ENCODE measurements around the gene TLR1.
"Not testable (repeated sequence)": the region's sequence is repeated elsewhere in the genome, so short reads cannot be mapped to it uniquely, and the experiment has no call there.

The TLR1 gene

DNA sequence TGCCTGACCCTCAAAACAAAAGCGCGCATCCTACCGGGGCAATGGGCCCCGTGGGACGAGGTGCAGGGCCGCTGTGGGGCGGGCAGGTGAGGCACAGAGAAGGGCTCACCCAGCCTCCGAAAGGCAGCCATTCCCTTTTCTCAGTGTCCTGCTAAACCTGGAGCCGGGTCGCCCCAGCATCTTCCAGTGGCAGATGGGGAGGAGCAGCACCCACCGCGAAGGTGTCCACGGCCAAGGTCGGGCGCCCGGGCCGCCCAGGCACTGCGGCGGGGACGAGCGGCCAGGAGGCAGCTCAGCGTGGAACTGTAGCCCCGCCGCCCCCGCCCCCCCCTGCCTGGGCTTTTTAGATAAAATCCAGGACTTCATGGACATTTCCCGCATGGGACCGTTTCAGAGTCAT lies 19.2 kb upstream of the TLR1 start:
- H3K27ac ChIP-seq (ENCODE audit: low read depth, low read length), result no peak overlapping the region
- no peak overlapping the region for H2AFZ ChIP-seq (ENCODE audit: low read length, unreplicated experiment)
- H3K36me3 ChIP-seq (ENCODE audit: insufficient read depth, low read length), result no peaks in the 10 kb centered on the region
- no peaks in the 10 kb centered on the region for H3K27me3 ChIP-seq (ENCODE audit: insufficient read depth, low read length)
- H3K4me3 ChIP-seq (ENCODE audit: low read depth, low read length), result no peak overlapping the region
- H3K4me1 ChIP-seq (ENCODE audit: control insufficient read depth, insufficient read depth, low read length, unreplicated experiment), result no peaks in the 10 kb centered on the region
- H3K79me2 ChIP-seq (ENCODE audit: control insufficient read depth, insufficient read depth, low read length, unreplicated experiment), result no peaks in the 10 kb centered on the region

DNA sequence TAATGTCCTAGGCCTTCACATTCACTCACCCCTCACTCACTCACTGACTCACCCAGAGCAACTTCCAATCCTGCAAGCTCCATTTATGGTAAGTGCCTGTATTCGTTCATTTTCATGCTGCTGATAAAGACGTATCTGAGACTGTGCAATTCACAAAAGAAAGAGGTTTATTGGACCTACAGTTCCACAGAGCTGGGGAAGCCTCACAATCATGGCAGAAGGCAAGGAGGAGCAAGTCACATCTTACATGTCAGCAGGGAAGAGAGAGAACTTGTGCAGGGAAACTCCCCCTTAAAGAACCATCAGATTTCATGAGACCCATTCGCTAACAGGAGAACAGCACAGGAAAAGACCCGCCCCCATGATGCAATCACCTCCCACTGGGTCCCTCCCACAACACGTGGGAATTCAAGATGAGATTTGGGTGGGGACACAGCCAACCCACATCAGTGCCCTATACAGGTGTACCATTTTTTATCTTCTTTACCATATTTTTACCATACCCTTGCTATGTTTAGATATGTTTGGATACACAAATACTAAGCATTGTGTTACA lies 18.2 kb upstream of the TLR1 start:
- Histone ChIP-seq H3K79me2 (ENCODE audit: control insufficient read depth, insufficient read depth, low read length, unreplicated experiment) (no peaks in the 10 kb centered on the region), H3K4me3 (ENCODE audit: low read depth, low read length) (no peak overlapping the region), H3K36me3 (ENCODE audit: insufficient read depth, low read length) (no peaks in the 10 kb centered on the region), H2AFZ (ENCODE audit: low read length, unreplicated experiment) (no peak overlapping the region), H3K4me1 (ENCODE audit: control insufficient read depth, insufficient read depth, low read length, unreplicated experiment) (no peaks in the 10 kb centered on the region), H3K27me3 (ENCODE audit: insufficient read depth, low read length) (no peaks in the 10 kb centered on the region), H3K27ac (ENCODE audit: low read depth, low read length) (no peak overlapping the region)

DNA sequence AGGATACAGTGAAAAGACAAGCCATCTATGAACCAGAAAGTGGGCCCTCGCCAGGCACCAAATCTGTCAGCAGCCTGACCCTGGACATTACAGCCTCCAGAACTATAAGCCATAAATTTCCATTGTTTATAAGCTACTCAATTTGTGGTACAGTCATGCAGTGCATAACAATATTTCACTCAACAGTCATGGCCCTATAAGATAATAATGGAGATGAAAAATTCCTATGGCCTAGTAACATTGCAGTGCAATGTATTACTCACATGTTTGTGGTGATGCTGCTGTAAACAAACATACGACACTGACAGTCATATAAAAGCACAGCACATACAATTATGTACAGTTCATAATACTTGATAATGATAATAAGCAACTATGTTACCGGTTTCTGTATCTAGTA lies 17.1 kb upstream of the TLR1 start:
- no peak overlapping the region for H2AFZ ChIP-seq (ENCODE audit: low read length, unreplicated experiment)
- no peak overlapping the region for H3K27ac ChIP-seq (ENCODE audit: low read depth, low read length)
- no peaks in the 10 kb centered on the region for H3K27me3 ChIP-seq (ENCODE audit: insufficient read depth, low read length)
- H3K4me3 ChIP-seq (ENCODE audit: low read depth, low read length), result no peak overlapping the region
- no peaks in the 10 kb centered on the region for H3K4me1 ChIP-seq (ENCODE audit: control insufficient read depth, insufficient read depth, low read length, unreplicated experiment)
- no peaks in the 10 kb centered on the region for H3K36me3 ChIP-seq (ENCODE audit: insufficient read depth, low read length)
- H3K79me2 ChIP-seq (ENCODE audit: control insufficient read depth, insufficient read depth, low read length, unreplicated experiment), result no peaks in the 10 kb centered on the region

DNA sequence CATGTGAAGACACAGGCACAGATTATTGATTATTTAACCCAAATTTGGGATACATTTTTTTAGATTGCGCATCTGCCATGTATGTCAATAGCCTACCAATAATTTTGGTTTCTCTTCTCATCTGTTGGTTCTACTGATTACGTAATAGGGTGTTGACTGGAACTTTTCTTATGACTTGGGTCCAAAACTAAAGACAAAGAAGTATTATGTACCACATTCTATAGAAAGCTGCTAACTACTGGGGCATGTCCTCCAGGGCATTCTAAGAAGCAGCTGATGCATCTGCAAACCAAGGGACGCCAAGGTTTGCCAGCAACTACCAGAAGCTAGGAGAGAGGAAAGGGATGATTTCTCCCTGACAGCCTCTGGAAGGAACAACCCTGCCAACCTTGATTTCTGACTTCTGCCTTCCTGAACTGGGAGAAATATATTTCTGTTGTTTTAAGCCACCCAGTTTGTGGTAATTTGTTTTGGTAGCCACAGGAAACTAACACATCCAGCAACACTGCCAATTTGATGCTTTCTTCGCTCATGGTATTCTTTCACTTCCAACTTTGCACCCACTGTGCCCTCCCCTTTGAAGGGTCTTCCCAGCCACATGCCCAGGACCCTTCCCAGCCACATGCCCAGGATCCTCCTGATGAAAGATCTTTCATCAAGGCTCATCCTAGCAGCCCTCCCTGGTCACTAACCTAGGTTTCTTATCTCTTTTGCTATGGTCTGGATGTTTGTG lies 15.9 kb upstream of the TLR1 start:
- H3K79me2 ChIP-seq (ENCODE audit: control insufficient read depth, insufficient read depth, low read length, unreplicated experiment), result no peaks in the 10 kb centered on the region
- no peaks in the 10 kb centered on the region for H3K27me3 ChIP-seq (ENCODE audit: insufficient read depth, low read length)
- no peak overlapping the region for H3K27ac ChIP-seq (ENCODE audit: low read depth, low read length)
- no peak overlapping the region for H2AFZ ChIP-seq (ENCODE audit: low read length, unreplicated experiment)
- no peaks in the 10 kb centered on the region for H3K4me1 ChIP-seq (ENCODE audit: control insufficient read depth, insufficient read depth, low read length, unreplicated experiment)
- H3K4me3 ChIP-seq (ENCODE audit: low read depth, low read length), result no peak overlapping the region
- H3K36me3 ChIP-seq (ENCODE audit: insufficient read depth, low read length), result no peaks in the 10 kb centered on the region

DNA sequence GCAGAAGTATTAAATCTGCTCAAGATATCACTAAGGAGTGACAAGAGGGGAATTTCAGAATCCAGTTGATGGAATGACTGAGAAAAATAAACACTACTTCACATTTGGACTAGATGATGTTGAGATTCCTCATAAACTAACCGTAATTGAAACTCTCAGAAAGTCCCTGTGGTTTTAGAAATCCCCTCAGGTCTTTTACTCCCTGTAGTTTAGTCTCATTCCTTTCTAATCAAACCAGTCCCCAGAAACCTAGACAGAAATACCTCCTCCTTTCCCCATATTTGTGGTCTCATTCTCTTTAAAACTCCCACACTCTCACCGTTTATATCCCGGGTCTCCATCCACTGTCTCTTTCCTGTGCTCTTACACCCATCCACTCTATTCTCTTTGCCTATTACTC lies 15.0 kb upstream of the TLR1 start:
- Histone ChIP-seq H3K27ac (ENCODE audit: low read depth, low read length) (no peak overlapping the region), H3K79me2 (ENCODE audit: control insufficient read depth, insufficient read depth, low read length, unreplicated experiment) (no peaks in the 10 kb centered on the region), H3K4me1 (ENCODE audit: control insufficient read depth, insufficient read depth, low read length, unreplicated experiment) (no peaks in the 10 kb centered on the region), H3K4me3 (ENCODE audit: low read depth, low read length) (no peak overlapping the region), H3K36me3 (ENCODE audit: insufficient read depth, low read length) (no peaks in the 10 kb centered on the region), H3K27me3 (ENCODE audit: insufficient read depth, low read length) (no peaks in the 10 kb centered on the region), H2AFZ (ENCODE audit: low read length, unreplicated experiment) (no peak overlapping the region)

DNA sequence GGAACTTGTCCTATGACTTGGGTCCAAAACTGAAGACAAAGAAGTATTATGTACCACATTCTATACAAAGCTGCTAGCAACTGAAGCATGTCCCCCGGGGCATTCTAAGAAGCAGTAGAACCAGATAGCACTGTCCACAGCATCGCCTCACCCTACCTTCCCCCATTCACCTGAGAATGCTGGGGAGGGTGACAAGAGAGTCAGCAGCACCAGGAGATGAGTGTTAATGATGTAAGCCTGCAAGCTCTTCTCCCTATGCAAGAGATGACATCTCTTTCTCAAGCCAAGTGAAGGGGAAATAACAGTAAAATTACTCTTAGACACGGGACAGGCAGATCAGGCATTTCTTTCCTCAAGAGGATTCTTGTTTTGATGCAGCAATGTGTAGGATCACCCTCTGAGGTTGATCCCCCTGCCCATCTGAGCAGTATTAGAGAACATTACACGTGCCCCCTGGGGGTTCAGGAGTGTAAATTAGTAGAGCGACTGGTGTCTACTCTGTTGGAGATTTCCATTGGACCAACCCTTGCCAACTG lies 13.9 kb upstream of the TLR1 start:
- Histone ChIP-seq H3K4me1 (ENCODE audit: control insufficient read depth, insufficient read depth, low read length, unreplicated experiment) (no peaks in the 10 kb centered on the region), H3K4me3 (ENCODE audit: low read depth, low read length) (no peak overlapping the region), H3K79me2 (ENCODE audit: control insufficient read depth, insufficient read depth, low read length, unreplicated experiment) (no peaks in the 10 kb centered on the region), H3K27ac (ENCODE audit: low read depth, low read length) (no peak overlapping the region), H3K27me3 (ENCODE audit: insufficient read depth, low read length) (no peaks in the 10 kb centered on the region), H2AFZ (ENCODE audit: low read length, unreplicated experiment) (no peak overlapping the region), H3K36me3 (ENCODE audit: insufficient read depth, low read length) (no peaks in the 10 kb centered on the region)

DNA sequence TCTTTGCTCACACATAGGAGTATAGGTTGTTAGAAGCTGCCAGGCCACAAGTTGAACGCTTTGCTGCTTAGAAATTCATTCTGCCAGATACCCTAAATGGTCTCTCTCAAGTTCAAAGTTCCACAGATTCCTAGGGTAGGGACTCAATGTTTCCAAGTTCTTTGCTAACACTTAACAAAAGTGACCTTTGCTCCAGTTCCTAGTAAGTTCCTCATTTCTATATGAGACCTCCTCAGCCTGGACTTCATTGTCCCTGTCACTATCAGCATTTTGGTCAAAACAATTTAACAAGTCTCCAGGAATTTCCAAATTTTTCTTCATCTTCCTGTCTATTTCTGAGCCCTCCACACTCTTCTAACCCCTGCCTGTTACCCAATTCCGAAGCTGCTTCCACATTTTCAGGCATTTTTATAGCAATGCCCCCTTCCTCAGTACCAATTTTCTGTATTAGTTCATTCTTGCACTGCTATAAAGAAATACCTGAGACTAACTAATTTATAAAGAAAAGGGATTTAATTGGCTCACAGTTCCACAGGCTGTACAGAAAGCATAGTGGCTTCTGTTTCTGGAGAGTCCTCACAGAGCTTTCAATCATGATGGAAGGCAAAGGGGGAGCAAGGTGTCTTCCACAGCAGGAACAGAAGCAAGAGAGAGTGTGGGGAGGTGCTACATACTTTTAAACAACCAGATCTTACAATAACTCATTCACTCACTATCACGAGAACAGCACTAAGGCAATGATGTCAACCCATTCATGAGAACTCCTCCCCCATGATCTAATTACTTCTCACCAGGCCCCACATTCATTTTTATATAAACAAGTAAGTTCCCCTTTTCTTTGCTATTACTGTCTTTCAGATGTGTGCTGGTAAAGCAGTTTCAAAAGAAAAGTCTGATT lies 11.5 kb upstream of the TLR1 start:
- Histone ChIP-seq H3K36me3 (ENCODE audit: insufficient read depth, low read length) (no peaks in the 10 kb centered on the region), H3K27ac (ENCODE audit: low read depth, low read length) (no peak overlapping the region), H3K4me1 (ENCODE audit: control insufficient read depth, insufficient read depth, low read length, unreplicated experiment) (no peaks in the 10 kb centered on the region), H3K4me3 (ENCODE audit: low read depth, low read length) (no peak overlapping the region), H3K27me3 (ENCODE audit: insufficient read depth, low read length) (no peaks in the 10 kb centered on the region), H3K79me2 (ENCODE audit: control insufficient read depth, insufficient read depth, low read length, unreplicated experiment) (no peaks in the 10 kb centered on the region), H2AFZ (ENCODE audit: low read length, unreplicated experiment) (no peak overlapping the region)

DNA sequence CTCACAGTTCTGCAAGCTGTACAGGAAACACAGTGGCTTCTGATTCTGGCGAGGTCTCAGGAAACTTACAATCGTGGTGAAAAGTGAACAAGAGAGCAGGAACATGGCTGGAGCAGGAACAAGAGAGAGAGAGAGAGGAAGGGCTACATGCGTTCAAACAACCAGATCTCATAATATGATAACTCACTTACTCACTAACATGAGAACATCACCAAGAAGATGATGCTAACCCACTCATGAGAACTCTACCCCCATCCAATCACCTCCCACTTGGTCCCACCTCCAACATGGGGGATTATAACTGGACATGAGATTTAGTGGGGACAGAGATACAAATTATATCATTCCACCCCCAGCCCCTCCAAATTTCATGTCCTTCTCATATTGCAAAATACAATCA lies 9.8 kb upstream of the TLR1 start:
- Histone ChIP-seq H3K4me1 (ENCODE audit: control insufficient read depth, insufficient read depth, low read length, unreplicated experiment) (no peaks in the 10 kb centered on the region), H3K4me3 (ENCODE audit: low read depth, low read length) (no peak overlapping the region), H3K79me2 (ENCODE audit: control insufficient read depth, insufficient read depth, low read length, unreplicated experiment) (no peaks in the 10 kb centered on the region)

DNA sequence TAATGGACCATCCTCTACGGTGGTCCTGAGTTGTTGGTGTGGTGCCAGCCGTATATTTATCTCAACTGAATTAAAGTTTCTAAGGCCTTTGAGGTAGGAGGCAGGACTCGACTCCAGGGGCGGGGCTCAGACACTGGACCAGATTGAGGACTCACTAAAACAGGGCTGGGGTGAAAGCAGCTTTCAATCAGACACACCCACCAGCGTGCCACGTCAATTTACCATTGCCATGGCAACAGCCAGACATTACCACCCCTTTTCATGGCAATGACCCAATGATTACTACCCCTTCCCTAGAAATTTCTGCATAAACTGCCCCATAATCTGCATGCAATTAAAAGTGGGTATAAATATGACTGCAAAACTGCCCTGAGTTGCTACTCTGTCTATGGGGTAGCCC lies 6.7 kb upstream of the TLR1 start:
- H2AFZ ChIP-seq (ENCODE audit: low read length, unreplicated experiment), result no peak overlapping the region
- H3K4me1 ChIP-seq (ENCODE audit: control insufficient read depth, insufficient read depth, low read length, unreplicated experiment), result no peaks in the 10 kb centered on the region
- no peaks in the 10 kb centered on the region for H3K27me3 ChIP-seq (ENCODE audit: insufficient read depth, low read length)
- no peaks in the 10 kb centered on the region for H3K79me2 ChIP-seq (ENCODE audit: control insufficient read depth, insufficient read depth, low read length, unreplicated experiment)
- H3K36me3 ChIP-seq (ENCODE audit: insufficient read depth, low read length), result no peaks in the 10 kb centered on the region
- H3K4me3 ChIP-seq (ENCODE audit: low read depth, low read length), result no peak overlapping the region
- H3K27ac ChIP-seq (ENCODE audit: low read depth, low read length), result no peak overlapping the region

More for the DNA sequence above, 9.8 kb upstream of the TLR1 start:
- Histone ChIP-seq H3K27ac (ENCODE audit: low read depth, low read length) (no peak overlapping the region), H3K27me3 (ENCODE audit: insufficient read depth, low read length) (no peaks in the 10 kb centered on the region), H3K36me3 (ENCODE audit: insufficient read depth, low read length) (no peaks in the 10 kb centered on the region), H2AFZ (ENCODE audit: low read length, unreplicated experiment) (no peak overlapping the region)

DNA sequence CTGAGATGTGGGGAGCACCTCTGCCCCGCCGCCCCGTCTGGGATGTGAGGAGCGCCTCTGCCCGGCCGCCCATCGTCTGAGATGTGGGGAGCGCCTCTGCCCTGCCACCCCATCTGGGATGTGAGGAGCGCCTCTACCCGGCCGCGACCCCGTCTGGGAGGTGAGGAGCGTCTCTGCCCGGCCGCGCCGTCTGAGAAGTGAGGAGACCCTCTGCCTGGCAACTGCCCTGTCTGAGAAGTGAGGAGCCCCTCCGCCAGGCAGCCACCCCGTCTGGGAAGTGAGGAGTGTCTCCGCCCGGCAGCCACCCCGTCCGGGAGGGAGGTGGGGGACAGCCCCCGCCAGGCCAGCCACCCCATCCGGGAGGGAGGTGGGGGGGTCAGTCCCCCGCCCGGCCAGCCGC lies 2.9 kb upstream of the TLR1 start:
- H3K79me2 ChIP-seq (ENCODE audit: control insufficient read depth, insufficient read depth, low read length, unreplicated experiment); H2AFZ ChIP-seq (ENCODE audit: low read length, unreplicated experiment); H3K4me3 ChIP-seq (ENCODE audit: low read depth, low read length); H3K36me3 ChIP-seq (ENCODE audit: insufficient read depth, low read length); H3K27ac ChIP-seq (ENCODE audit: low read depth, low read length); H3K4me1 ChIP-seq (ENCODE audit: control insufficient read depth, insufficient read depth, low read length, unreplicated experiment); H3K27me3 ChIP-seq (ENCODE audit: insufficient read depth, low read length): not testable (repeated sequence)
